Activated naive CD8-positive, alpha-beta T cell treated with anti-CD3 and anti-CD28 coated beads, Interleukin-2, amount 10 ng/mL, durations not matched to agents 7 days and 5 days (primary cell): ENCODE measurements around the gene CCDC9B. TPM values are rescaled to one million over a fixed set of nuclear protein-coding genes. Genes with fewer than 3 reads are reported as not detected.
A peak's percentile ranks its signal among the peaks of the same experiment; 100 is the strongest.

Experiments
- ATAC-seq: fragments of 150-1000 bp; cut with Tn5 transposase; one replicate; pipeline ENCODE4 v1.10.0; 2021; ENCODE audit warnings: low read depth, moderate library complexity
- POLR2A ChIA-PET: fragments of 350-600 bp; sonication (Branson Sonifier 250); formaldehyde crosslinking; loops from one replicate; lab custom pipeline; 2021; ENCODE audit warnings: antibody characterized with exemption; lab: Charles Lee
- DNase-seq: peaks from one replicate; pipeline ENCODE4 v3.0.0; 2021
- H3K27ac Mint-ChIP-seq: one replicate; pipeline ENCODE4 v1.8.0; 2022; ENCODE audit warnings: mild to moderate bottlenecking, mixed read lengths
- H3K27me3 Mint-ChIP-seq: one replicate; pipeline ENCODE4 v1.8.0; 2022; ENCODE audit warnings: mild to moderate bottlenecking, moderate library complexity, mixed read lengths
- H3K36me3 Mint-ChIP-seq: one replicate; pipeline ENCODE4 v1.8.0; 2021; ENCODE audit warnings: mild to moderate bottlenecking, mixed read lengths
- H3K4me1 Mint-ChIP-seq: one replicate; pipeline ENCODE4 v1.8.0; 2021; ENCODE audit warnings: mixed read lengths
- H3K4me3 Mint-ChIP-seq: one replicate; pipeline ENCODE4 v1.8.0; 2022; ENCODE audit warnings: mild to moderate bottlenecking, moderate library complexity, mixed read lengths
- H3K9me3 Mint-ChIP-seq: one replicate; pipeline ENCODE4 v1.8.0; 2021; ENCODE audit warnings: mixed read lengths
- total RNA-seq, 2 experiments: library from RNA; stranded (reverse); gene quantifications; one replicate each; pipeline ENCODE4 v1.2.3, GENCODE V29; 2021

CCDC9B gene
- total RNA-seq, 2 experiments from 2014 or later = 2.3 to 2.6 TPM

DNA sequence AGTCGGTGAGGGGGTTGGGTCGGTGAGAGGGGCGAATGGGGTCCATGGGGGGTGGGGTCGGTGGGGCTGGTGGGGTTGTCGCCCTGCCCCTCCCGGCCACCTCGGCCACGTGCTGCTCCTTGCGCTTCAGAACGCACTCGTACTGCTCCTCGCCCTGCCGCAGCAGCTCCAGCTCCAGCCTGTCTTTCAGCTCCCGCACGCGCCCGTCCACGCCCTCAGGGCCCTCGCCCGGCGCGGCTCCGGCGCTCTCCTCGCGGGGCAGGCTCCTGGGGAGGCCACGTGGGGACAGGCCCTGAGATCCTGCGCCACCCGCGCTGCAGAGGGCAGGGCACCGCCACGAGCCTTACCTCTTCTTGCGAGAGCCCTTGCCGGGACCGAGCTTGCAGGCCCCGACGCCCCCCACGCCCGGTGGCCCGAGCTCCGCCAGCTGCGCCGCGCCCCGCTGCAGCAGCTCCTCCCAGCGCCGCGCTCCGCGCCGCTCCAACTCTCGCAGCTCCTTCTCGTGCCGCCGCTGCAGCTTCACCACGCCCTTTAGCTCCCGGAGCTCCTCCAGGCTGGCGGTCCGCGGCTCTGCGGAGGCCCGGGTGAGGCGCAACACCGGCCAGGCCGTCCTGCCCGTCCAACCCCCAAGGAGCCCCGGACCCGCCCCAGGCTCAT is 49.7 kb downstream of the CCDC9B start:
- no peak for DNase-seq
- POLR2A ChIA-PET = interaction anchor here (4.0 kb wide), 1 partner anchor 17 kb away, joined by 24 read pairs; the partner anchor contains the start of gene PLCB2
- peaks cover 6% of the 10 kb centered on the region for H3K36me3 Mint-ChIP-seq
- no peaks in the 10 kb centered on the region for H3K9me3 Mint-ChIP-seq
- no peaks in the 10 kb centered on the region for H3K27me3 Mint-ChIP-seq
- no peak for ATAC-seq
- H3K4me1 Mint-ChIP-seq = no peaks in the 10 kb centered on the region
- no peak overlapping the region for H3K4me3 Mint-ChIP-seq
- H3K27ac Mint-ChIP-seq = no peak overlapping the region

DNA sequence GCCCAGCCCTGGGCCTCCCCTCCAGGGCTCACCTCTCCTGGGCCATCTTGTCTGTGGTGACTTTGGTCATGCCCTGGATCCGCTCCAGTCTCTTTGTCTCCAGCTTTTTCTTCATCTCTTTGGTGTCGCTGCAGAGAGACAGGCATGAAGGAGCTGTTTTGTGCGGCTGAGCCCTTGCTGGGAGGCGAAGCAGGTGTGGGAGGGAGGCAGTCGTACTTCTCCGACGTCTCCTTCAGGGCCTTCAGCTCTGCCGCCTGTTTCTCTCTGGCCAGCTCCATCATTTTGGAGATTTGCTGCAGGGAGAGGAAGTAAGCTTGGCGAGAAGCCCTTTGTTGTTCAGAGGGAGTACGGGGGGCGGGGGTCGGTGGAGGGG is 50.2 kb downstream of the CCDC9B start:
- no peaks in the 10 kb centered on the region for H3K27me3 Mint-ChIP-seq
- H3K9me3 Mint-ChIP-seq = no peaks in the 10 kb centered on the region
- no peak overlapping the region for H3K27ac Mint-ChIP-seq
- no peak overlapping the region for H3K4me3 Mint-ChIP-seq
- POLR2A ChIA-PET = interaction anchor here (4.0 kb wide), 1 partner anchor 17 kb away, joined by 24 read pairs; the partner anchor contains the start of gene PLCB2
- no peaks in the 10 kb centered on the region for H3K4me1 Mint-ChIP-seq
- peaks cover 4% of the 10 kb centered on the region for H3K36me3 Mint-ChIP-seq
- ATAC-seq (no peak), DNase-seq (no peak)

DNA sequence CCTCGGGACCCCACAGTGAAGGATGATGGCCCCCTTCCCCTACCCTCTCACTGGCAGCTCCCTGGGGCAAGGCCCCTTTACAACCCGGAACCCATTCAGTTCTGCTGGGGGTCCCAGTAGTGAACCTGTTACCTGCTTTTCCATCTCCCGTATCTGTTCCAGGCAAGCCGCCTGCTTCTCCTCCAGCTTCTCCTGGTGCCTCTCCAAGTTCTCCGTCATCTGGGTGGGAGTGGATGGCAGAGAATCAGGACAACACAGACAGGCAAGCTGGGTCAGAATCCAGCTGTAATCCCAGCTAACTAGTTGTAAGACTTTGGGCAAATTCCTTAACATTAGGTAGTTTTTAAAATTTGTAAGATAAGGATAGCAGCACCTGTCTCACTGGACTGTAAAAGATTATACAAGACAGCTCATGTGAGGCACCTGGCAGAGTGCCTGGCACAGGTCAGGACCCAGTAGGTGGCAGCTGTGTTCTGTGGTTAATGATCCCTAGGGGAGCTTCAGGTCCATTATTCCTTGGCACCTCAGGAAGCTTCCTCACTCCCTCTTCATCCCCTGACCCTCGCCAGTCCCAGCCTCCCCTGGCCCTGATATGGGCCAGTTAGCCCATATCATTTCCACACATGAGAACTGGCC is 51.5 kb downstream of the CCDC9B start:
- POLR2A ChIA-PET = interaction anchor here (4.0 kb wide), 1 partner anchor 19 kb away, joined by 24 read pairs; the partner anchor contains the start of gene PLCB2
- no peak for ATAC-seq
- peaks cover 5% of the 10 kb centered on the region for H3K27me3 Mint-ChIP-seq

DNA sequence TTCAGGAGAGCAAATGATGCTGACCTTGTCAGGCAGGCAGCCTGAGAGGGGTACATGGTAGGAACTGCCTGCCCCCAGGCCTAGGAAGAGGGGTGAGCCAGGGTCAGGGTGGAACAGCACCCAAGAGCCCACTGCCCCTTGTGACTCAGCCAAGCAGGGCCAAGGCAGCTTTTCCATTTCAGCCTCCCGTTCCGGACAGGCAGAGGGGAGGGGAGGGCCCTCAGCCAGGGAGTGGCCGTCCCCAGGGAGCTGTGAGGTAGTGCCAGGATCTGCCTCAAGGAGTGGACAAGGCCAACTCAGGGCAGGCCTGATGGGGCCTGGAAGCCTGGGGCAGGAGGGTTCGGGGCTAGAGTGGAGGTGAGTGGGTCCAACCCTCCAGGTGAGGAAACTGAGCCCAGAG is 52.8 kb downstream of the CCDC9B start:
- DNase-seq (no peak), ATAC-seq (no peak)
- H3K27me3 Mint-ChIP-seq = peaks cover 15% of the 10 kb centered on the region
- no peak overlapping the region for H3K27ac Mint-ChIP-seq
- no peaks in the 10 kb centered on the region for H3K9me3 Mint-ChIP-seq
- POLR2A ChIA-PET = interaction anchor here (4.0 kb wide), 1 partner anchor 20 kb away, joined by 24 read pairs; the partner anchor contains the start of gene PLCB2
- H3K36me3 Mint-ChIP-seq = no peaks in the 10 kb centered on the region
- no peaks in the 10 kb centered on the region for H3K4me1 Mint-ChIP-seq
- no peak overlapping the region for H3K4me3 Mint-ChIP-seq

More for the DNA sequence above, 51.5 kb downstream of the CCDC9B start:
- Mint-ChIP-seq H3K27ac (no peak overlapping the region), H3K36me3 (peaks cover 1% of the 10 kb centered on the region), H3K4me3 (no peak overlapping the region), H3K9me3 (no peaks in the 10 kb centered on the region), H3K4me1 (no peaks in the 10 kb centered on the region)
- DNase-seq = no peak

DNA sequence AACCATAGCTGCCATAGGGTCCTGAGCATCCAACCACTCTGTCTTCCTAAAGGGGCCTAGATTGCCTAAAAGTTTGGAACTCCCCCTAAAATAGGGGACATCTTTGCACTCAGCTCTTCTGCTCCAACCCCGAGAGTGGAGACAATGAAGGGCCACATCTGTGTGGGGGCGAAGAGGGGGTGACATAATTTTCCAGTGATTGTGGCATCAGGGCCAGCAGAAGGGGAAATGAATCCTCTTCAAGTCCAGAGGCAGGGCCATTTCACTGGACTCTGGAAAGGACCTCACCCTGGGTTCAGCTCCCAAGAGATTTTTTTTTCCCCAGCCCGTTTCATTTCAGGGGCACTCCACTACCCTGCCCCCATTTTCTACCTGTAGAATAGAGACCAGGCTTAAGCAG is 53.2 kb downstream of the CCDC9B start:
- Mint-ChIP-seq H3K36me3 (no peaks in the 10 kb centered on the region), H3K27ac (no peak overlapping the region), H3K4me3 (no peak overlapping the region), H3K4me1 (no peaks in the 10 kb centered on the region), H3K27me3 (peaks cover 16% of the 10 kb centered on the region), H3K9me3 (no peaks in the 10 kb centered on the region)
- no peak for ATAC-seq
- DNase-seq = no peak
- POLR2A ChIA-PET = no interaction called here

DNA sequence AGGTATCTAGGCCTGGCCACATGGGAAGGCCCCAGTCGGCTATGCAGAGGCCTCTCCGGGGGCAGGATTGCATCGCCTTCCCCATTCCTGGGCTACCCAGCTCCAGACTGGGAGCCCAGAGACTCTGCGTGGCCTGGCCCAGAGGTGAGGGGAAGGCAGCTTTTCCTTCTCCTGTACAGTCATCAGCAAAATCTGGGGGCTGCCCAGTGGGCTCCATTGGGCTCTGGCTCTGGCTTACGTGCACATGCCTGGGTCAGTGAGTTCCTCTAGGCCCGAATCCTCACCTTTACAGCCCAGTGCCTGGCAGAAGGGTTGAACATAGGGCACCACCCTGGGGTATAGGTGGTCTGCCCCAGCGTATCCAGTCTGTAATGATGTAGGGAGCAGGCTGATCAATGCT is 53.9 kb downstream of the CCDC9B start:
- H3K36me3 Mint-ChIP-seq = no peaks in the 10 kb centered on the region
- DNase-seq = no peak
- no peak for ATAC-seq
- H3K27me3 Mint-ChIP-seq = peaks cover 16% of the 10 kb centered on the region
- H3K4me3 Mint-ChIP-seq = no peak overlapping the region
- no peaks in the 10 kb centered on the region for H3K9me3 Mint-ChIP-seq
- no peaks in the 10 kb centered on the region for H3K4me1 Mint-ChIP-seq
- H3K27ac Mint-ChIP-seq = no peak overlapping the region
- POLR2A ChIA-PET = interaction anchor here (4.4 kb wide), 1 partner anchor 23 kb away, joined by 39 read pairs; the partner anchor contains the start of gene PLCB2

DNA sequence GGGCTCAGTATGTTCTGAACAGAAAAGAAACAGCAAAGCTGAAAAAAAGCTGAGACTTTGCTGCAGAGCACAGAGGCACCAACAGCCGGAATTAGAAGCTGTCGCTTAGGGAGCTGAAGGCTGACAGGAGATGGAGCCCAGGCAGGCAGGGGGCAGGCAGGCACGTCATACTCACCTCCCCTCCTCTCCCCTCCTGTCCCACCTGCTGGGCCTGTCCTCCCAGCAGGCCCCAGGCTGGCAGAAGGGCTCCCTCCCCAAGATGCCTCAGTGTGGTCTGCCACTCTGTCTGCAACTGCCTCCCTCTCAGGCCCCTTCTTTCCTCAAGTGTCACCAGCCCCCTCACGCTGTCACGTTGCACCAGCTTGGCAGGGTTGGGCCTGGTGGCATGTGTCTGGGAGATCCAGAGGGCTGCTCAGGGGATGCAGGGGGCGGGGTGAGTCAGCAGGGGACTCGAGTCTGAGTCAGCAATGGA is 54.6 kb downstream of the CCDC9B start:
- no peaks in the 10 kb centered on the region for H3K4me1 Mint-ChIP-seq
- H3K27ac Mint-ChIP-seq = no peak overlapping the region
- ATAC-seq (no peak), DNase-seq (no peak)
- peaks cover 18% of the 10 kb centered on the region for H3K27me3 Mint-ChIP-seq
- H3K9me3 Mint-ChIP-seq = no peaks in the 10 kb centered on the region
- POLR2A ChIA-PET = interaction anchor here (4.4 kb wide), 1 partner anchor 23 kb away, joined by 39 read pairs; the partner anchor contains the start of gene PLCB2
- no peak overlapping the region for H3K4me3 Mint-ChIP-seq
- H3K36me3 Mint-ChIP-seq = no peaks in the 10 kb centered on the region

DNA sequence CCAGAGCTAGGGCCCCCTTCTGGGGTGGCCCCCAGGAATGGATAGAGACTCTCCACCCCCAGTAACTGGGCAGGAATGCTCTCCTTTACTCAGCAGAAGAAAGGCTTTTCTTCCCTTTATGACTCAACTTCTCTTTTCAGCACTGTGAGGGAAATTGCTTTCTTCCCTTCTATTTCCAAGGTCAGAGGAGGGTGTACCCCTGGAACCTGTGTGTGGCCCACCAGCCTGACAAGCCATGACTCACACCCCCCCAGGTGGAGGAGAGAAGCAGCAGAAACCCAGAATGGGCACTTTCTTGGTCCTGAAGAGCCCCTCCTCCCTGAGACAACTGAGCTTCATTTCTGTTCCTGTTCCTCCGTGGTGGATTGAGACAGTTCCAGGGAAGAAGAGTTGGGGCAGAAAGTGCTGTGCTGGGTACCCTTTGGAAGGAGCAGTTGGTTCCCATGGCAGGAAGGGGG is 55.2 kb downstream of the CCDC9B start:
- H3K27me3 Mint-ChIP-seq = peaks cover 24% of the 10 kb centered on the region
- no peak overlapping the region for H3K4me3 Mint-ChIP-seq
- no peaks in the 10 kb centered on the region for H3K9me3 Mint-ChIP-seq
- no peaks in the 10 kb centered on the region for H3K36me3 Mint-ChIP-seq
- no peak overlapping the region for H3K27ac Mint-ChIP-seq
- DNase-seq = no peak
- ATAC-seq = no peak
- no peaks in the 10 kb centered on the region for H3K4me1 Mint-ChIP-seq
- POLR2A ChIA-PET = interaction anchor here (4.4 kb wide), 1 partner anchor 24 kb away, joined by 39 read pairs; the partner anchor contains the start of gene PLCB2

DNA sequence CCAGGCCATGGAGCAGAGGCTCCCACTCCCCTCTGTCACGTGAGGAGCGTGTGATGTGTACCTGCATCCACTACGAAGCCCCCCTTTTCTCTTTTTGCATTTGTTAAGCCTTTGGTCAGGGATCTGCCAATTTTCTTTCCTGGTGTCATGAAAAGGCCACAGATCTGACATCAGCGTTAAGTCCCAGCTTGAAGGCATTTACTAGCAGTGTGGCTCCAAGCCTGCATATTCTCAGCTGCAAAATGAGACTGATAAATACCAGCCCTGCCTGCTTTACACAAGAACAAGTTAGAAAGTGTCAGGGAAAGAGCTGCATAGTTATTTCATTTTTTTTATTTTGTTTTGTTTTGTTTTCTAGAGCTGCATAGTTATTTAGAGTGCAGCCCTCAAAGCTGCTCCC is 55.6 kb downstream of the CCDC9B start:
- H3K27ac Mint-ChIP-seq = no peak overlapping the region
- no peak overlapping the region for H3K4me3 Mint-ChIP-seq
- no peaks in the 10 kb centered on the region for H3K4me1 Mint-ChIP-seq
- H3K27me3 Mint-ChIP-seq = peaks cover 28% of the 10 kb centered on the region
- POLR2A ChIA-PET = interaction anchor here (4.4 kb wide), 1 partner anchor 24 kb away, joined by 39 read pairs; the partner anchor contains the start of gene PLCB2
- H3K9me3 Mint-ChIP-seq = no peaks in the 10 kb centered on the region
- no peaks in the 10 kb centered on the region for H3K36me3 Mint-ChIP-seq
- ATAC-seq (no peak), DNase-seq (no peak)

DNA sequence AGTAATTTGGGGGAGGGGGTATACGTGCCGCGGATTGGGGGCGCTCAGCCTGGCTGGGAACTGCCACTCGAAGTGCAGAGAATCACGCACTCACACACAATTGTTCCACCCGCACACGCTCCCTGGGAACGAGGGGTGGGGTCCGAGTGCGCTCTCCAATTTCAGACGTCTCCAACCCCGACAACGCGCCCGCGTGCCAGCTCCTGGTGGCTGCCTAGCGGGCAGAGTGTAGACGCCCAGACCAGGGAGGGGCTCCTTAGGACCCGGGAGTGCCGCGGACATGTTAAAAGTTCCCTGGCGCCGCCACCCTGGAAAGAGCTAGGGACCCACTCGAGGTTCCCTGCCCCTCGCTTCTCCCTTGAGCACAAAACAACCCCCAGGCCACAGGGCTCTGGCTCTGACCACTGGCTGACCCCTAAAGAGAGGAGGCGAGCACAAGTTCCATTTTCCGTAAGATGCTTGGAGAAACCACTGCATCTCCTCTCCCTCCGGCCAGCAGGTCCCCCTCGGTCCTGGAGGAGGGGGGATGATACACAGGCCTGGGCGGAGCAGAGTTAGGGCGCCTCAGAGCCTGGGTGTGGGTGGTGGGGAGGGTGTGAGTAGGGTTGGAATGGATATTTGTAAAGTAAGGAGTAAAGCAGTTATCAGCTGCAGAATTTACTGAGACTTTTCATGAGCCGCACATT is 57.0 kb downstream of the CCDC9B start:
- no peak for ATAC-seq
- DNase-seq = no peak
- peak overlapping the region; percentile 10 for H3K4me3 Mint-ChIP-seq
- POLR2A ChIA-PET = interaction anchor here (4.4 kb wide), 1 partner anchor 26 kb away, joined by 39 read pairs; the partner anchor contains the start of gene PLCB2
- H3K27me3 Mint-ChIP-seq = peaks cover 35% of the 10 kb centered on the region
- no peak overlapping the region for H3K27ac Mint-ChIP-seq
- no peaks in the 10 kb centered on the region for H3K4me1 Mint-ChIP-seq
- H3K36me3 Mint-ChIP-seq = no peaks in the 10 kb centered on the region
- no peaks in the 10 kb centered on the region for H3K9me3 Mint-ChIP-seq

DNA sequence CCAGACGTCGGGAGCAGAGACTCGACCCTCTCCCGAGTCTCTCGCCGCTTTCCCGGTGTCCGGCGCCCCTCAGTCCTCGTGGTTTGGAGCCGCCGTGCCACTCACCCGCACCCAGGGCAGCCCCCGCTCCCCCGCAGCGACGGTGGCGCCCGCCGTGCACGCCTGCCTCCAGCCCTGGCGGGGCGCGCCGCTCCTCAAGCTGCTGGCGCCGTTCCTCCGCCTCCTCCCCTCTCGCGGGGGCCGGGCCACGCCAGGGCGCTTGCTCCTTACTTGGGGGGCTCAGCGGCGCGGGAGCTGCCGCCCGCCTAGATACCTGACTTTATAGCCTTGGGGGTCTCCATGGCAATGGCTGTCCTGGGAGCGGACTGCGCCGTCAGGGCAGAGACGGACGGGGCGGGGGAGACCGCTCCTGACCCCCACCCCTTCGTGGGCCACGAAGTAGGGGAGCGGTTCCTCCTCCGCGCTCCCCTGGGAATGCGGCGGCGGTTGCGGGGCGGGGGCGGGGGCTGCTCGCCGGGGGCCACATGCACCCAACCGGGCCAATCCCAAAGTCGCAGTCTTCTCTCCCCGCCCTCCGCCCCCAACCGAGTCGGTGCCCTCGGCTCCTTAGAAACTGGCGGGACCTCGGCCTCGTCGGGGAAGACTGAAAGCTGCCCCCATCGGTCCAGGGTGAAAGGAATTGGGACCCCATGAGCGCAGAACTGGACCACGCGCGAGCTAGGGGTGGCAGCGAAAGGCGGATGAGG is 57.7 kb downstream of the CCDC9B start, which contains the start of gene ANKRD63:
TSS of gene ANKRD63 (minus strand) at position 196 of the 746 bp plus-strand sequence. CDS start 478 bp downstream, outside the sequence.
- Mint-ChIP-seq H3K27ac (no peak within 1 kb of the TSS), H3K27me3 (peaks cover 43% of the 10 kb centered on the region), H3K4me3 (peak within 1 kb of the TSS; percentile 72), H3K4me1 (no peaks in the 10 kb centered on the region), H3K9me3 (no peaks in the 10 kb centered on the region), H3K36me3 (no peaks in the 10 kb centered on the region)
- ATAC-seq = peak; percentile 51
- DNase-seq = peak; percentile 71
- POLR2A ChIA-PET = interaction anchor here (0.6 to 4.4 kb wide), 2 partner anchors 26 to 139 kb away, joined by 3 to 39 read pairs; partner anchors contain the start of gene PLCB2

DNA sequence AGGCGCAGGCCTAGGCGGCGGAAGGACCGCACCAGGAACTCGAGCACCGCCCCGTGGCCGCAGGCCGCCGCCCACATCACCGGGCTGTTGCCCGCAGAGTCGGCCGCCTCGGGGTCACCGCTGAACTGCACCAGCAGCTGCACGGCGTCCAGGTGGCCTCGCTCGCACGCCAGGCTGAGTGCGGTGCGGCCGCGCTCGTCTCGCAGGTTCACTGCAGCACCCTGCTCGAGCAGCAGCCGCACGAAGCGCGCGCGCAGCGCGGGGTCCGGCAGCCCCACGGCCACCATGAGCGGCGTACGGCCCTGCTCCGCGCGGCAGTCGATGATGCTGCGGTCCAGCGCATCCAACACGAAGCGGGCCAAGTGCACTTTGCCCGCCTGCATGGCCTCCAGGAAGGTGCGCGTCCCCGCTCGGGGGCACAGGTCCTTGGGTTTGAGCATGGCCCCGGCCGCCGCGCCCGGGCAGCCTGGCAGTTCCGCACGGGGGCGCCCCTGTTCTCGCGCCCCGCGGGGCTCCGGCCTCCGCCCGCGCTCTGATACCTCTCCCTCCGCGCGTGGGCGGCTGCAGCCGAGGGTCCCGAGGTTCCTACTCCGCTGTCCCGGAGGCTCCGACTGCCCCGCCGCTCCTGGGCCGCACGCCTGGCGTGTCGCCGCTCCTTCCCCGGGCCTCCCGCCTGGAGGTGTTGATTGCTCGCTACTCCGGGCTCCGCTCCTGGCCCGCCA is 58.4 kb downstream of the CCDC9B start:
- Mint-ChIP-seq H3K27me3 (peaks cover 49% of the 10 kb centered on the region), H3K9me3 (no peaks in the 10 kb centered on the region), H3K4me1 (peaks cover 2% of the 10 kb centered on the region), H3K36me3 (no peaks in the 10 kb centered on the region), H3K27ac (no peak overlapping the region), H3K4me3 (peak overlapping the region; percentile 72)
- peak; percentile 65 for ATAC-seq
- peak; percentile 78 for DNase-seq
- POLR2A ChIA-PET = interaction anchor here (0.7 to 4.4 kb wide), 2 partner anchors 25 to 27 kb away, joined by 3 to 39 read pairs; partner anchors contain the start of gene PLCB2
